Erythroblast (primary cell): Measurements from ENCODE around the gene SIAH3.

Experiments used
- GATA1 ChIP-seq: IDR thresholded peaks from 2 replicates; pipeline ENCODE4 v1.6.1; 2011; ENCODE audit warnings: low read depth, mild to moderate bottlenecking, control low read depth, low read length, moderate library complexity
- POLR2A ChIP-seq: IDR thresholded peaks from 2 replicates; pipeline ENCODE4 v1.6.1; 2011; ENCODE audit warnings: mild to moderate bottlenecking, low read length

DNA sequence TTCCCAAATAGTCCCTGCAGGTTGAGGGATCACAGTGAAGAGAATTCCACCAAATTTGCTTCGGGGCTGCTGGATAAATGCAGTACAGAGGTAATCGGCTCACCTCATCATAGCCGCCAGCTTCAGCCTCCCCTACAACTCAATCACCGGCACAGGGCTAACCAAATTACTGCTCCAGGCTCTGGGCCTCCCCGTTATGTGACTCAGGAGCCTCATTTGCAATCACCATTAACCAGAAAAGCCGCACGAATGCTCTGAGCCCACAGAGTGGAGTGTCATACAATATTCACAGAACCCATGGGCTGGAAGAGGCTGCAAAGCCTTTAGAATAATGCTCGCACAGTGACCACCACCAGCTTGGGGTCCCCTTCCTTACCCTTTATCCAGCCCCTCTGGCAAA, 4.9 kb downstream of the SIAH3 start:
- TF ChIP-seq POLR2A = no peak
- no peak for TF ChIP-seq GATA1
